Skeletal muscle cell (primary cell): ENCODE results near the gene MBTPS1.

Source experiments
- DNase-seq: peaks from one replicate; pipeline ENCODE4 v3.0.0-alpha.2; 2010; ENCODE audit warnings: low read depth
- H3K4me3 ChIP-seq: 2 replicates; pipeline ENCODE4 v1.5.1; 2011; ENCODE audit warnings: low read depth, mild to moderate bottlenecking, control low read depth, low read length, moderate library complexity

The MBTPS1 gene

DNA sequence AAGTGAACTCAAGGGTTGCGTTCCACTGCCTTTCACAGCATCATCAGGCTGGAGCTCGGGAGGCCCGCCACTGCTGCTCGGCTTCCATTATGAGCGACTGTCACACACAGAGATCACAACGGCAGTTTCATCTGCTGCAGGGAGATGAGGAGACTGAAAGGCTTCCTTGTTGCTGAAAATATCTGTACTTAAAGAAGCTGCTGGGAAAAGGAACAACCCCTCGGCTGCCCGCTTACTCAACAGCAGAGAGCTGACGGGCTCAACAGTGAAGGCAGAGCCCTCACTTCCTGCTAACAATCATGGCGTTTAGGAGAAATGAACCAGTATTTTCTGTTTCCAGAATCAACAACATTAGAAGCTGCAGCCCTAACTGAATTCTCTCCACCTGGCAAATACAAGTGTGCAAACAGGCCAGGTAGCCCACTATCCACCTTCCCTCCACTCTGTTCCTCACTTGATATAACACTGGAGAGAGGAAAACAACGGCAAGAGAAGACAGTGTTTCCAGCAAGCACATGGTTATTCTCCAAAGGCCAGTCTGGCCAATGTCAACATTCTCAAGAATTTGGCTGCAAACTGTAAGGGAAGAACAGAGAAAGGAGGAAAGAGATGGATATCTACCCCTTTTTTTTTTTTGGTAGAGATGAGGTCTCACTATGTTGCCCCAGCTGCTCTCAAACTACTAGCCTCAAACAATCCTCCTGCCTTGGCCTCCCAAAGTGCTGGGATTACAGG, 33.7 kb downstream of the MBTPS1 start:
- no peak overlapping the region for H3K4me3 ChIP-seq
- DNase-seq = no peak

DNA sequence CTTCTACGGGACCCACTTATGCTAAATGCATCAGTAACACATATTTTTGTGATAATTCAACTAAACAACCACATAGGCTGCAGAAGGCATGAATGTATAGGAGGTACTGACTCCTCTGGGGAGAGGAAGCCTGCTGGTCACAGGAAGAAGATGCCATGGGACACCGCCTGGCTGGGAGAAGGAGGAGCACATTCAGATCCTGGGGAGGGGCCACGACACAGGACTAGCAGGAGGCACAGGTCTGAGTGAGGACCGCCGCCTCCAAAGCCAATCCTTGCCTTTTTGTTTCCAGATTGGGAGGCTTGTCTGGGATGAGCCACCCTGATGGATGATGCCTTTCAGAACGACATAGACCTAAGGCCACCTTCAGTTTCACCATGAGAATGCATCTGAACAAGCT, 34.6 kb downstream of the MBTPS1 start:
- H3K4me3 ChIP-seq = no peak overlapping the region
- no peak for DNase-seq

DNA sequence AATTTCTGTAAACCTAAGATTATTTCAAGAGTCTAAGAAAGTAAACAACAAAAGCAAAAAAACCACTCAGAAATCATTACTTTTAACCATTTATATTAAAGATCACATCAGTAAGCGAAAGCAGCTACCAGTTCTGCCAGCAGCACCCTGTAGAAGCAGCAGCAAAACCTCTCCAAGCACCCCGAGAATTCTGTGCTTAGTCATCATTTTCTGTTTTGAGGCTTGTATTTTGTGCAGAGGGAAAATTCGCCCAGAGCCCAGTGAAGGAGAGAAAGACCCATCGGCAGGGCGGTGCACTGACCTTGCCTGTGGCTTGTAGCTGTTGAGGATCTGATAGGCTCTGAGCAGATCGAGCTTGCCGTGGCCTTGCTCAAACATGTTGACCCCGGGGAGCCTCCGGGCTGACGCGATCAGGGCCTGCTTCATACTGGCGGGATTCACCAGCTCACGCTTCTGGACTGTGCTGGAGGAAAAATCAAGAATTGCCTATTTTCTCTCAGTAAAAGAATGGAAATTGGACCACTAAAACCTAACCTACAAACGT, 35.2 kb downstream of the MBTPS1 start:
- no peak overlapping the region for H3K4me3 ChIP-seq
- DNase-seq = no peak

DNA sequence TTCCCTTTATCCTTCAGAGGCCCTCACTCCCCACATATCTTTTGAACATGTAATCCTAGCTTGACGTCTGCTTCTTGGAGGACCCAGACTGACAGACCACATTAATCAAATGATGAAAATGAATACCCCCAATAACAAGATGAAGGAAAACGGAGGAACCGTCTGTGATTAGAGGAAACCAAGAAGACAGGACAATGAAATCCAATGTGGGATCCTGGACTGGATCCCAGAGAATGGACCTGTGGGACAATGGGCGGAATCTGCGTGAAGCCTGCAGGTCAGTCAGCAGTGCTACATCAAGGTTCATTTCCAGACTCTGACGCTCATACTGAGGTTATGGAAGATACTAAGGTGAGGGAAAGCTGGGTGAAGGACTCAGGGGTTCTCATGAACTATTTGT, 35.9 kb downstream of the MBTPS1 start:
- H3K4me3 ChIP-seq = no peak overlapping the region

DNA sequence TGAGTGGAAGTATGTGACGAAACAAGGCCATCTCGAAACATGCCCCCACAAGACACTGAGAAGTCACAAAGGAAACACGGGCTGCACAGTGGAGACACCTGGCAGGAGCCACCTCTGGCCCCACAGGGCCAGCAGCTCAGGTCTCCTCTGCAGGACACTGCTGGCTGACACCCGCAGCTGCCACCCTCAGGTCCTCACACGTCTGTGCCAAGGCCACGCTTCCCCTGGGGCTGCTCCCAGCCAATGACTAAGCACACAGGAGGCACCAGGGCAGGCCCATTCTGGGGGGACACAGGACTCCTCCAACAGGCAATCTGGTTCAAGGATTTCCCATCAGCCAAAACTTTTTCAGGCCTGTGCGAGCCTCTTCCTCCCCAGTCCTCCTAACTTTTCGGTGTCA, 36.4 kb downstream of the MBTPS1 start:
- H3K4me3 ChIP-seq = no peak overlapping the region
- DNase-seq = no peak

More for the DNA sequence above, 35.9 kb downstream of the MBTPS1 start:
- no peak for DNase-seq

DNA sequence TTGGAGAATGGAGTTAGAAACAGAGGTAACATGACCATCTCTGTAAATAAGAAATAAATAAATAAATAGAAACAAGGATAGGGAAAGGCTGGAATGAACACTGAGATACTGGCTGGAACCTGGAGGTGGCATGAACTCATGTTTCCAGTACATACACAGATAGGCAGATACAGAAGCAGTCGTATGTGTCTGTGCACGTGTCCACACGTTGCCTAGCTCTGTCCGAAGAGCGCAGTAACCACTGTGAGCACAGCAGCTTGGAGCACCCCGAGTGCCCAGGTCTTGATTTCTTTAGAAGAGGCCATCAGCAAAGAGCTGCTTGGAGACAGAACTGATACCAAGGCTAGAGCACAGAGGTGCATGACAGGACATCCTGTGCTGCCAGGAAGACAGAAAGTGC, 37.1 kb downstream of the MBTPS1 start:
- H3K4me3 ChIP-seq = no peak overlapping the region
- no peak for DNase-seq

DNA sequence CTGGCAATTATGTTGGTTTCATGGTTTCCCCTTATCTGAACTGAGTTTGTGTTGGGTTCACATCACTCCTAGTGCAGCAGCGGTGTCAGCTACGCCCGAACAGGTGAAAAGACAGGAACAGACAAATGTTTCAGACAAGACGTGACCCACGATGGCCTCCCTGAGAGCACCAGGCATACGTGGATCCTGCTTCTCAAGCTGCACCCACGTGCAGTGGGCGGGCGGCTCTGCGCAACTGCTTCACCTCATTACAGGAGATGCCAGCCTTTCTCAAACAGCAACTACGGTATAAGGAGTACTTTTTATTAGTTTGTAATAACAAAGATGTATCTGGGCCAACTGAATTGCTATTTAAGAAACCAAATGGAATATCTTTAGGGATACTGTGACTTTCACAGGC, 41.4 kb downstream of the MBTPS1 start:
- DNase-seq = no peak
- H3K4me3 ChIP-seq = no peak overlapping the region

DNA sequence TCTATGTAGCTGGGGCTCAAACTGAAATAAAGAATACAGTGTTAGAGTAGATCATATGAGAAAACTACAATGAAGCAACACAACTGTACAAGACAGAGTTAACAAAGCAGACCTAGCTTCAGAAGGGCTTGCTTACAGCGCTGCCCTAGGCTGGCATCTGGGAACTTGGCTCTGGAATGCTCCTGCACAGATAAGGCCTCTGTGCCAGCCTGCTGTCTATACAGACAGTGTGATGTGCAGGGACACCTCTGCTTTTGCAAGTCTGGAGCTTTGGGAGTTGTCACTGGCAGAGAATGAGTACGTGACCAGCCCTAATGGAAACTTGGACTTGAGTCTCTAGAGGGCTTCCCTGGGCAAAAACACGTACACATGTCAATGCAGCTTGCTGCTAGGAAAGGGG, 42.0 kb downstream of the MBTPS1 start:
- no peak for DNase-seq
- no peak overlapping the region for H3K4me3 ChIP-seq

DNA sequence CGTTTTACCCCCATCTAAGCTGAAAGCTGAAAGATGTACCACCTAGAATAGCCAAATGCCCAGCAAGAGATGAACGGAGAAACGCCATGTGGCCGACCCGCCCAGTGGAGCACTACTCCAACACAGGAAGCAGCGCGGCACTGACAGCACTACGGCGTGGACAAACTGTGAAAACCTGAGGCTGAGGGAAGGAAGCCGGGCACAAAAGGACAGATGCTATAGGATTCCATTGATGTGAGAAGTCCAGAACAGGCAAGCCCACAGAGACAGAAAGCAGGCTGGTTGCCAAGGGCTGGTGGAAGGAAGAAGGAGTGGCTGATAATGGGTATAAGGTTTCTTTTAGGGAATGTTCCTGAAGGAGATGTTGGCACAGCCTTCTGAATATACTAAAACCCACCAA, 44.7 kb downstream of the MBTPS1 start:
- DNase-seq = peak; percentile 22
- no peak overlapping the region for H3K4me3 ChIP-seq

DNA sequence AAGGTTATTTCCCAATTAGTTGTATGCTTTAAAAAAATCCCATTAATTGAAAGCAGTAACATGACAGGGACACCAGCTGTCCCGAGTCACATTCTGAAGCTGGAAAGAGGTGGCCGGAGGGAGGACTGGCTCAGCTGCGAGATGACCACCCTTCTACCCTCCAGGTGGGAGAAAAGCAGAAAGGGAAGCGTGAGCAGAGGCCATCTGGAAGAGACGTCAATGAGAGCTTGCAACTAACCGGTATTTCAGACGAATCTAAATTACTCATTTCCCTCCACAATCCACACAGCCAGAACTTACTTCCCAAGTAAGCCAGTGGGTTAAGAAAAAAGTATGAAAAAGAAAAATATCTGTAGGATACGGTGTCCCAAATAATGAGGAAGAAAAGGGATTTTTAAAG, 45.6 kb downstream of the MBTPS1 start:
- no peak overlapping the region for H3K4me3 ChIP-seq
- no peak for DNase-seq

DNA sequence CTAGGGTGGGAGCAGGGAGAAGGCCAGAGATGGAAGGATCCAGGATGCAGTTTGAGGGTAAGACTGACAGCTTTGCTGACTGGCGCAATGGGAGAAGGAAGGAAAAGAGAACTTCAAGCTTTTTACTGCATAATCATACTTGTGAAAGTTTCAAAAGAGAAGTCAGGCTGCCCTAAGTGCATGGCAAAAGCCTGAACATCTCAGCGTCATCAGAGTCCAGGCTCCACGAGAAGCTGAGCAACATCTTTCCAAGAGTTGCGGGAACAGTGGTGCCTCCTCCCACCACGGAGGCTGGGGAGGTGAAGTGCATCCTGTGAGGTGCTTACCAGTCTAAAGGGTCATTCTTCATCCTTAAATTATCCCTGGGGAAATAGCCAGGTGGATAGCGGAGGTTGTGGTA, 47.2 kb downstream of the MBTPS1 start:
- DNase-seq = no peak
- no peak overlapping the region for H3K4me3 ChIP-seq

DNA sequence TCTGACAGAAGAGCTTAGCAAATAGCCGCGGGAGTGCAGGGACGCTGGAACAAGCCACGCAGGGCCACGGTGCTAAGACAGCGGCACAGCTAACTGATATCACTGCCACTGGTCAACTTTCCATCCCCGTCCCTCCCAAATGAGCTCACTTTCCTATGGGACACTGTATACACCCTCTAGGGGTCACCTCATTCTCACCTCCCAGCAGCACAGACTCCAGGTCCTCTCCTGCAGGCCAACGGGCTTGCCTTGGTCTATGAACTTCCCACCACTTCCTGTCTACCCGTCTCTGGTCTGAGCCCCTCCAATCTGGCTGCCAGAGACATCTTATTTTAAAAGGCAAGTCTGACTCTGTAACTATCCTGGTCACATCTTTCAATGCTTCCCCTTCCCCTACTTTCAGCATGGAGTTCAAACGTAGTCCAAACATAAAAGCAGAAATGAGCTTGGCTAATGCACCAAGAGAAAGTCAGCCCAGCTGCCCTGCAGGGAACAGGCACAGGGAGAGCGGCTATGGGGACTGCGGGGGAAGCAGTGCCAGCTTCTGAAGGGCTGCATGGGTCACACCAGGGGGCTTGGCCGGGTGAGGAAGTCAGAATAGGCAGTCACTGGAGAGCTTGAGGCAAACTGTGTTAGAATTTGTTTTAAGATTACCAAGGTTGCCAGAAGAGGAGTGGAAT, 47.8 kb downstream of the MBTPS1 start:
- H3K4me3 ChIP-seq = no peak overlapping the region
- DNase-seq = no peak

DNA sequence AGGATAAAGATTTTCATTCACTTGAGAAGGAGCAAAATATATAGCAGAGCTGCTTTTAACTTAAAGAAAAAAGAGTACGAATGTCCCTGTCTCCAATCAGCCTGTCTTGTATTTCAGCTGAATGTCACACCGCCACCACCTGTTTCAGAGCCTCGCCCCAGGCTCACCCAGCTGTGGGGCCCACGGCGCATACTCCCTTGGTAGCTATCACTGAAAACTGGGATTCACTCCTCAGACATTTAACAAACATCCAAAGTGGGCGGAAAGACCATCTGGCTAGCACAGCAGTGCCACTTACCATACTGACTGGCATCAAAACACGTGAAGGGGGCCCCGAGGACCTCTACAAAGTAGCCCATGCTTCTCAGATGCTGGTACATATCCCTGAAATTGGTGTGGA, 48.7 kb downstream of the MBTPS1 start:
- no peak for DNase-seq
- H3K4me3 ChIP-seq = no peak overlapping the region

DNA sequence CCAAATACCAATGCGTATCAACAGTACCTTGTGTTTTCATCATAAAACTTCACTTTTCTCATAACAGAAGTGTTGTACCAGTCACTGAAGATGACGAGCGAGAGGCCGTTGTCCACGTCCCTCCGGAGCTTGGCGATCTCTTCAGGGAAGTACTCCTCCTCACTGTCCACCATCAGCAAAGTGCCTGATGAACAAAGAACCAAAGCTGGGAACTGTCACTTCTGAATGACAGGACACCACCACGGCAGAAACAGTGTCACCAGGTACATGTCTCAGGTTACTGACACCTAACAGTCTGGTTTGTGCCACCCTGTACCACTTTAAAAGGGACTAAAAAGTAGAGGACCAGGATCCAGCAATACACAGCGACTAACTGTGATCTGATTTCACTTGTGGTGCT, 49.1 kb downstream of the MBTPS1 start:
- H3K4me3 ChIP-seq = no peak overlapping the region
- no peak for DNase-seq

DNA sequence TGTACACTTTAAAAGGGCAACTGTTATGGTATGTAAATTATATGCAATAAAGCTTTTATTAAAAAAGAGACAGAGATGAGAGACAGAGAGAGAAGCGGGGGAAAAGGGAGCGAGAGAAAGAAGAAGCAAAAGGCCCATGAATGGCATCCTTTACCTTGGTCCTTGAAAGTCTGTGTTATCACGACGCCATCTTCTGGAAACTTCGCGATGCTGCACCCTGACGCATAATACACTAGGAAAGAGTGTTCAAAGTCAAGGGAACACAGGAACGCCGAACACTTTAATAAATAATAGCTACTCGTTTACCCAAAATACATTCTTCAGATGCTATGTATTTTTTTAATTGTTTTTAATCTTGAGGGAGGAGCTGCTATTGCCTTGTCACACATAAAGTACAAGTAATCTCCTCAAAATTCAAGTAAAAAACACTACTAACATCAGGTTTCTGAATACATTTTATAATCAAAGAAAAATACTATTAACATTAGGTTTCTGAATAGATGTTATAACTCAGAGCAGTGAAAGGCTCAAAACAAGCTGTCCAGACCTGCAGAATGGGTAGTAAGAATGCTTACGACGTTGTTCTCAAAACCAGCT, 51.1 kb downstream of the MBTPS1 start:
- DNase-seq = no peak

DNA sequence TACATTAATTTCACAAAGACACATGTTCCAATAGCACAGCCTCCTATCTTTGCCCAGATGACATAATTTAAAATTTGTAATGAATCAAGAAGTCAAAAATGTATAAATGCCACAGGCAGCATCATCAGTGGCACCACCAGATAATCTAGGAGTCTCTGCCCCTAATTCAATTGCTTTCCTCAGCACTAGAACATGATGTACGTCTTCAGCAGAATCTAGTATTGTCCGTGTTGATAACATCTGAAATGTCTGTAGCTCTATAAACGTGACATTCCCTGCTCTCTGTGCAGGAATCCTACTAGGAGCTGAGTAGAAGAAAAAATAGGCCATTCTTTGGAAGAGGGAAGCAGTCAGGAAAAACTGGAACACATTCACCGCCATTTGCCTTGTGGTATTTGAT, 52.8 kb downstream of the MBTPS1 start:
- H3K4me3 ChIP-seq = no peak overlapping the region
- DNase-seq = no peak

More for the DNA sequence above, 51.1 kb downstream of the MBTPS1 start:
- H3K4me3 ChIP-seq = no peak overlapping the region

DNA sequence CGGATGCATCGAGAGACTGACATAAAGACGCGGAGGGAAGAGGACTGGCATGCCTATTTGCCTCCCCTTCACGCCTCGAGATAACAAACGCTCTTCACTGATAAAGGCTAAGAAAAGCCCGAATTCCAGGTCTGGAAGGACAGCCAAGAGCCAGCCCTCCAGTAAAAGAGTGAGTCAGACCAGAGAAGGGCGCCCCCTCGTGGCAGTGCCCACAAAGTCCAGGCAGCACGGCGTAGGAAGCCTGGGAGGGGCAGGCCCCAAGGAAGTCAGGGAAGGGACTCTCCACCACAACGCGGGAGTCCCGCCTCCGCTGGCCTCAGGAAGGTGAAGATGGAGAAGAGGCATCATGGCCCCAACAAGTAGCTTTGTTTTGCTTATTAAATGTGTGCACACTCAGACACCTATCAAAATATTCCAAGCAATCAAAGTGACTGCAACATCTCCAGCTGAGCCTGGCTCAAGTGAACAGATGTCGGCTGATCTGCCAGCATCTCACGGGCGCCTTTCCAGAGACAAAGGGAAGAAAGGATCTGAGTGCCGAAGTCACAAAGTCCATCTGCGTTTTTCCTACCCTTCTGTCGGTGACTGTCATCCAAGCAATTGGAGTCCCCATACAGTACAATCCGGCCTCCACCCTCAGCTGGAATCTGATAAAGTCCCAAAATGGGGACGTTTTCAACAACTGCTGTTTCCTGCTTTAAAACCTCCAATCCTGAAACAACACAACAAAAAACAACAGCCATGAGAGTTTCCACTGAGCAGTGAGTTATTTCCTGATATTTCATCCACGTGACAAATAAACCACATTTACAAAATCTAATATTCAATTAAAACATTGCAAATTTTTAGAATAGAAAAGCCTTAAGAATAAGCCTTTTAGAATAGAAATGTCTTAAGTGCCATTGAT, 53.8 kb downstream of the MBTPS1 start:
- peak; percentile 31 for DNase-seq

DNA sequence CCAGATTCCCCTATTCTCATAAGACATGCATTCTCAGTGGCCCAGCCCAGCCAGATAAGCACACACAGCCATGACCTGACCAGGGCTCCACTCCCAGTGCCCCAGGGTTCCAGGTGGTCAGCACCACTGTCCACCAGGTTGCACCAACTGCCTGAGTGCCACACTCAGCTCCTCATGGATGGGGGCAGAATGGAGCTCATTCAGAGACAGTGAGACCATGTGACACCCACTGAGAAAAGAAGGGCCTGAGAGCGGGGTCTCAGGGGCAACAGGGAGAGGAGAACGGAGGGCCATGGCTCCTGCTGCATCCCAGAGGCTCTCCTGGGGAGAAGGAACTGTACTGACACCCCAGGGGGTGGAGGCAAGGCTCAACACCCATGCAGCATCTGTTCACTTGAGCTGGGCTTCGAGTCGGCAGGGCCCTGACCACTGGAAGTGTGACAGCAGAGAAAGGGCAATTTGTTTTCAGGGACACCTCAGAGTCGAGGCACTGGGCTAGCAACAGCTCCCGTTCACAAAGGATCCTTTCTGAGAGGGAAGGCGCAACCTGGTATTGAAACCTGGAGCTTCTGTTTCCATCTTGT, 55.4 kb downstream of the MBTPS1 start:
- no peak overlapping the region for H3K4me3 ChIP-seq
- DNase-seq = no peak

More for the DNA sequence above, 53.8 kb downstream of the MBTPS1 start:
- no peak overlapping the region for H3K4me3 ChIP-seq
